ENCODE data around the gene SVIL.

Gene SVIL

GRCh38 chr10:29623797-29624196, 11.0 kb downstream of the SVIL start:
- DNase-seq (ENCODE audit: low spot score) = no peak
- TF ChIP-seq CTCF (IDR thresholded peaks at IDR 0.05; ENCODE audit: extremely low read depth, insufficient read depth, missing control alignments) = no peak
- in situ Hi-C loops (cut with MboI; ENCODE audit: low pct_unique_long_range_greater_than_20kb, low sequenced_read_pairs, unreplicated experiment) = no loop called here

GRCh38 chr10:29622382-29622922, 12.3 kb downstream of the SVIL start:
- in situ Hi-C loops (cut with MboI; ENCODE audit: low pct_unique_long_range_greater_than_20kb, low sequenced_read_pairs, unreplicated experiment) = no loop called here
- TF ChIP-seq CTCF (IDR thresholded peaks at IDR 0.05; ENCODE audit: extremely low read depth, insufficient read depth, missing control alignments) = no peak
- no peak for DNase-seq (ENCODE audit: low spot score)

GRCh38 chr10:29621161-29621560, 13.6 kb downstream of the SVIL start:
- DNase-seq (ENCODE audit: low spot score) = no peak
- no peak for TF ChIP-seq CTCF (IDR thresholded peaks at IDR 0.05; ENCODE audit: extremely low read depth, insufficient read depth, missing control alignments)

GRCh38 chr10:29620112-29620690, 14.6 kb downstream of the SVIL start:
- TF ChIP-seq CTCF (IDR thresholded peaks at IDR 0.05; ENCODE audit: extremely low read depth, insufficient read depth, missing control alignments) = no peak
- in situ Hi-C loops (cut with MboI; ENCODE audit: low pct_unique_long_range_greater_than_20kb, low sequenced_read_pairs, unreplicated experiment) = no loop called here
- no peak for DNase-seq (ENCODE audit: low spot score)

More at GRCh38 chr10:29621161-29621560, 13.6 kb downstream of the SVIL start:
- in situ Hi-C loops (cut with MboI; ENCODE audit: low pct_unique_long_range_greater_than_20kb, low sequenced_read_pairs, unreplicated experiment) = no loop called here

- in situ Hi-C loops (cut with MboI; ENCODE audit: low pct_unique_long_range_greater_than_20kb, low sequenced_read_pairs, unreplicated experiment) = no loop called here
- DNase-seq (ENCODE audit: low spot score) = no peak
- no peak for TF ChIP-seq CTCF (IDR thresholded peaks at IDR 0.05; ENCODE audit: extremely low read depth, insufficient read depth, missing control alignments)
These were observed 15.5 kb downstream of the SVIL start for GRCh38 chr10:29619241-29619669.

GRCh38 chr10:29618341-29619171, 16.2 kb downstream of the SVIL start:
- TF ChIP-seq CTCF (IDR thresholded peaks at IDR 0.05; ENCODE audit: extremely low read depth, insufficient read depth, missing control alignments) = no peak
- no peak for DNase-seq (ENCODE audit: low spot score)
- in situ Hi-C loops (cut with MboI; ENCODE audit: low pct_unique_long_range_greater_than_20kb, low sequenced_read_pairs, unreplicated experiment) = no loop called here
